GM21515 (cell line): ENCODE data around the gene AP1S1.

Experiments
- ATAC-seq: cut with Tn5 transposase; IDR thresholded peaks from one replicate; pipeline ENCODE4 v1.9.1; 2021; ENCODE audit not compliant: unreplicated experiment

AP1S1 gene

GRCh38 chr7:101156277-101156676, 2.0 kb downstream of the AP1S1 start:
- no peak for ATAC-seq

GRCh38 chr7:101156866-101157589, 2.8 kb downstream of the AP1S1 start:
- ATAC-seq, result no peak

- no peak for ATAC-seq
Observed at GRCh38 chr7:101159696-101160674, 5.7 kb downstream of the AP1S1 start.

- no peak for ATAC-seq
Observed at GRCh38 chr7:101160910-101161309, 6.6 kb downstream of the AP1S1 start.

- ATAC-seq, result no peak
Observed at GRCh38 chr7:101161692-101162471, 7.6 kb downstream of the AP1S1 start.

- no peak for ATAC-seq
Observed at GRCh38 chr7:101162551-101163278, 8.4 kb downstream of the AP1S1 start.

- ATAC-seq, result no peak
Observed at GRCh38 chr7:101163279-101164070, 9.2 kb downstream of the AP1S1 start.

GRCh38 chr7:101164071-101164840, 10.0 kb downstream of the AP1S1 start:
- ATAC-seq, result no peak

GRCh38 chr7:101165075-101165957, 11.0 kb downstream of the AP1S1 start, which contains the start of gene VGF:
Gene VGF, minus strand, starts transcription at chr7:101165569. Its CDS starts 726 bp downstream, at chr7:101164843.
- peak; percentile 70 for ATAC-seq

GRCh38 chr7:101165958-101166647, 11.8 kb downstream of the AP1S1 start:
- no peak for ATAC-seq

- no peak for ATAC-seq
Observed at GRCh38 chr7:101166648-101166908, 12.3 kb downstream of the AP1S1 start.

- ATAC-seq, result no peak
Observed at GRCh38 chr7:101166909-101167644, 12.8 kb downstream of the AP1S1 start.

GRCh38 chr7:101167645-101168411, 13.6 kb downstream of the AP1S1 start:
- ATAC-seq, result no peak

- no peak for ATAC-seq
Observed at GRCh38 chr7:101168412-101169049, 14.3 kb downstream of the AP1S1 start.

- no peak for ATAC-seq
Observed at GRCh38 chr7:101169110-101169837, 15.0 kb downstream of the AP1S1 start.
